Kidney capillary endothelial cell (primary cell): ENCODE results near the gene SUPT3H.

Experiments
- DNase-seq: peaks from one replicate; pipeline ENCODE4 v3.0.0-alpha.2; 2018; ENCODE audit warnings: low spot score

SUPT3H gene

GRCh38 chr6:44789806-44790205, 587.9 kb downstream of the SUPT3H start:
- no peak for DNase-seq

DNA sequence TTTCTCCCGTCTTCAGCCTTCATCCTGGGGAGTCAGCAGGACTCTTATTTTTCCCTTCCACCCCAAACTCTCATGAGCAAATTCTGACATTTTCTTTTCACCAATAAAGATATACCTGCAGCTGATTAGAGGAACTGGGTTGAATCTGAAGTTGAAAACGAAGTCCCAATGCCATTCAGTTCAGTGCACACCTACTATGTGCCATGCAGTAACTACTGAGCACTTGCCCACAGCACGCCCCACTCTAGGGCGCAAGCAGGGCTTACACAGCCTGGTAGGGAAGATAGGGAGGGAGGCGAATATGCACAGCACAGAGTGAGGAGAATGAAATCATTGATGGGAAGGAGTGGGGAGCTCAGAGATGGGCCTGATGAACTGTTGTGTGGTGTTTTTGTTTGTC, 588.7 kb downstream of the SUPT3H start:
- no peak for DNase-seq

- DNase-seq: no peak
Measured at GRCh38 chr6:44788387-44788981, 589.2 kb downstream of the SUPT3H start.

- no peak for DNase-seq
Measured at GRCh38 chr6:44787254-44787834, 590.4 kb downstream of the SUPT3H start.

GRCh38 chr6:44785130-44785529, 592.6 kb downstream of the SUPT3H start:
- no peak for DNase-seq

- DNase-seq: no peak
Measured at GRCh38 chr6:44784195-44784594, 593.5 kb downstream of the SUPT3H start.

DNA sequence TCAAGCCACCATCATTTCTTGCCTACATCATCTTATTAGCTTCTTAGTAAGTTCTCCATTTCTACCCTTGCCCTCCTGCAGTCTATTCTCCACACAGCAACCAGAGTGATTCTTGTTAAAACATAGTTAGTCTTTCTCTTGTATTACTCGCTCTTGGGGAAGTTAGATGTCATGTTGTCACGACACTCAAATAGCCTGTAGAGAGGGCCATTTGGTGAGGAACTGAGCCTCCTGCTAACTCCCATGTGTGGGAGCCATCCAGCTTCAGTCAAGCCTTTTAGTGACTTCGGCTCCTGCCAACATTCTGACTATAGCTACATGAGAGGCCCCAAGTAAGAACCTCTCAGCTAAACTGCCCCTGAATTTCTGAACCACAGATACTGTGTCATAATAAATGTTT, 594.8 kb downstream of the SUPT3H start:
- no peak for DNase-seq

DNA sequence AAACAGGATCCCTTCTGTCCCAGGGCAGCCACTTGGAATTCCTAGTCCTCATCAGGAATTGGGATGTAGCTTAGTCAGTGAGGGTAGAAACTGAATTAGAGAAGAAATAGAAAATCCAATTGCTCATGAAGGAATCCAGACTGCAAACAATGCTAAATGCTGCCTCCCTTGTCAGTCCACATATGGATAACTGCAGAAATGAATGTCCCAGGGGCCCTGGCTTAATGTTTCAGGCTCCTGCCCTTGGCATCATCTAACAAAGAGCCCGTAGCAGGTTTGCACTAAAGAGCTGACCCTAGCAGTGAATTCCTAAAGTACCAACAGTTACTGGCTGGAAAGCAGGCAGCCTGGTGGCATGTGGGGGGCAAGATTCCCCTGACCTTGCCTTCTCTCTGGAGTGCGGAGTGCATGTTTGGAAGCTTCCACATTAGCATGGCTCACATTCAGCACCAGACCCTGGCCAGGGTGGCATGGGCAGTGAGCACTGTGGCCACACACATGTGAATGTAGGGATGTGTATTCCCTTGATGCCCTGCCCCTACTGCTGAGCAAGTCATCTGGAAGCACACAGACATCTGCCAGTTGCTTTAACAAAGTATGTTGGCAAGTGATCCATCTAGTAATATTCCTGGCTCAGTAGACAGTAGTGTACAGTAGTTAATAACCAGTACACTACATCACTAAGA, 595.7 kb downstream of the SUPT3H start:
- no peak for DNase-seq

- no peak for DNase-seq
Measured at GRCh38 chr6:44780161-44780560, 597.6 kb downstream of the SUPT3H start.

GRCh38 chr6:44779130-44779826, 598.5 kb downstream of the SUPT3H start:
- DNase-seq: no peak
